ENCODE data around the gene C10orf105. TPM values are rescaled to one million over a fixed set of nuclear protein-coding genes. Genes with fewer than 3 reads are reported as not detected.

Gene C10orf105
- total RNA-seq, 1 donor from 2014 or later = 0.15 TPM

DNA sequence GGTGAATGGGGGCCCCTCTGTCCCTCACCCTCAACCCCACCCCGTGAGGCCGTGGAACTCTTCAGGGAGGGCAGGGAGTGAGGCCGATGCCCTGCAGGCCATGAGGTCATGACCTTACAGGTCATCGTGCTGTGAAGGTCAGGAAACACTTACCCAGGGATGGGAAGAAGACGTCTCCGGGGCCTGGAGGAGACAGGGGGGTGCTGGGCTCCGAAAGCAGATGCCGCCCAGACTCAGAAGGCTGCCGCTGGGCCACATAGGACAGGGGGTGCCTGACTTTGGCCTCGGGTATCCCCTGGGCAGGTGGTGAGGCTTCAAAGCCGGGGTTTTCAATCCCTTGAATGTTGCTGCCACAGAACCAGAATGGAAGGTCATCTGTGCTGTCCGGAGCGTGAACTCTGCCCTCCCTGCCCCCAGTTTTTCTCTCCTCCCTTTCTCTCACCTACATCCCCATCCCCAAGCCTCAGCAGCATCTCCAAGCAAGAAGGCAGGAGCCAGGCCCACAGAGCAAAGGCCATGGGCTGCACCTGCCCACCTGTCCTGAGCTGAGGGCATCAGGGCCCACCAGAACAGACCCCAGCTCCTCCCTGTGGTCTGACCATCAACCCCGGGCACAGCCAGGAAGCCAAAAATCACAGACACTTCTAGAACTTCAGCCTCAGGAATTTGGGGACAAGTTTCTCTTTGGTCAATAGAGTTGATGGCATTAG is 32.1 kb upstream of the C10orf105 start:
- H3K27me3 Mint-ChIP-seq (ENCODE audit: unreplicated experiment) = peaks cover 17% of the 10 kb centered on the region
- no peaks in the 10 kb centered on the region for H3K9me3 Mint-ChIP-seq (ENCODE audit: unreplicated experiment)
- H3K4me3 Mint-ChIP-seq (ENCODE audit: unreplicated experiment) = no peak overlapping the region
- no peak for DNase-seq (ENCODE audit: low spot score)
- peaks cover 55% of the 10 kb centered on the region for H3K4me1 Mint-ChIP-seq (ENCODE audit: unreplicated experiment)
- H3K27ac Mint-ChIP-seq (ENCODE audit: unreplicated experiment) = no peak overlapping the region
- TF ChIP-seq CTCF (IDR thresholded peaks at IDR 0.05; ENCODE audit: unreplicated experiment) = no peak
- peaks cover 26% of the 10 kb centered on the region for H3K36me3 Mint-ChIP-seq (ENCODE audit: low read depth, unreplicated experiment)

DNA sequence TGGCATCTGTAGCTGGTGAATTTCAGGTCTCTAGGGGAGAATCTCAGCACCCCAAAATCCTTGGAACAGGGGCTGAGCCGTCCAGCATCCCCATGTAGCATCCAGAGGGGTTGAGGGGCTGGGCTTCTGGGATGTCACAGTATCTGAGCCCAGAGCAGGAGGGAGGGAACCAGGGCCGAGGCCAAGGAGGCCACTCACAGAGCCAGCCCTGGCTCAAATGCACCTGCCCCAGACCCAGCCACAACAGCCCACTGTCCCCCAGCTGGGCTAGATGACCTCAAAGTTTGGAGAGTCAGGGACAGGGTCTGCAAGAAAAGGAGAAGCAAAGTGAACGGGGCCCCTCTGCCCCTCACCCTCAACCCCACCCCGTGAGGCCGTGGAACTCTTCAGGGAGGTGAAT is 31.4 kb upstream of the C10orf105 start:
- Mint-ChIP-seq H3K27ac (ENCODE audit: unreplicated experiment) (no peak overlapping the region), H3K9me3 (ENCODE audit: unreplicated experiment) (no peaks in the 10 kb centered on the region), H3K4me3 (ENCODE audit: unreplicated experiment) (no peak overlapping the region), H3K4me1 (ENCODE audit: unreplicated experiment) (peaks cover 53% of the 10 kb centered on the region), H3K27me3 (ENCODE audit: unreplicated experiment) (peaks cover 17% of the 10 kb centered on the region), H3K36me3 (ENCODE audit: low read depth, unreplicated experiment) (peaks cover 26% of the 10 kb centered on the region)
- no peak for TF ChIP-seq CTCF (IDR thresholded peaks at IDR 0.05; ENCODE audit: unreplicated experiment)
- DNase-seq (ENCODE audit: low spot score) = no peak

DNA sequence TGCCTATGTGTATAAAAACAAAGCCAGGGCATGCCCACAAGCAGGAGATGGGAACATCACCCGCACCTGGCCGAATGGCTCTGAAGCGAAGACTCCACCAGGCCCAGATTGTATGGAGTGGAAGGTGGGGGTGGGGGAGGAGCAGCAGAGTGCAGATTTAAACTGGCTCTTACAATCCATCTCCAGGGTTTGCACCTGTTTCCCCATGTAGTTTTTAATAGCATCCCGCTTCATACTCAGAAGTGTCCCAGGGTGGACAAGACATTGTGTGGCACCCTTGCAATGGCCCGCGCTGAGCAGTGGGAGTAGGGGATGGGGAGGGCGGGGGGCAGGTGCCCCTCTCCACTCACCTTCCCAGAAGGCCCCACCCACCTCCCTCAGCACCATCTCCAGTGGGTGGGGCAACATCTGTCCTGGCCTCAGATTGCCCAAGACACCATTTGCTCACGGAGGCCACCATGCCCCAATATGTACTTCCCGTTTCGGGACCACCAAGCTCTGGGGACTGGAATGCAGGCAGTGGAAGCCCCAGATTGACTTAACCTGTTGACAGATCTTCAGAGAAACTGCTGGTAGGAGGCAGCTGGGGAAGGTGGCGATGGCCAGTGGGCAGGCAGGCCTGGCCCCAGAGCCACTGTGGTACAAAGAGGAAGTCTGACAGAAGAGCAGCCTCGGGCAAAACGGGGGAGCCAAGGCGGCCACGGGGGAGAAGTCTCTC is 30.7 kb upstream of the C10orf105 start:
- Mint-ChIP-seq H3K4me1 (ENCODE audit: unreplicated experiment) (peaks cover 53% of the 10 kb centered on the region), H3K9me3 (ENCODE audit: unreplicated experiment) (no peaks in the 10 kb centered on the region), H3K4me3 (ENCODE audit: unreplicated experiment) (peak overlapping the region; percentile 54), H3K27ac (ENCODE audit: unreplicated experiment) (no peak overlapping the region), H3K27me3 (ENCODE audit: unreplicated experiment) (peaks cover 17% of the 10 kb centered on the region), H3K36me3 (ENCODE audit: low read depth, unreplicated experiment) (peaks cover 26% of the 10 kb centered on the region)
- DNase-seq (ENCODE audit: low spot score) = no peak
- TF ChIP-seq CTCF (IDR thresholded peaks at IDR 0.05; ENCODE audit: unreplicated experiment) = no peak

- peak overlapping the region; percentile 74 for H3K27ac Mint-ChIP-seq (ENCODE audit: unreplicated experiment)
- H3K36me3 Mint-ChIP-seq (ENCODE audit: low read depth, unreplicated experiment) = peaks cover 22% of the 10 kb centered on the region
- no peak for DNase-seq (ENCODE audit: low spot score)
- H3K9me3 Mint-ChIP-seq (ENCODE audit: unreplicated experiment) = no peaks in the 10 kb centered on the region
- no peak overlapping the region for H3K4me3 Mint-ChIP-seq (ENCODE audit: unreplicated experiment)
- TF ChIP-seq CTCF (IDR thresholded peaks at IDR 0.05; ENCODE audit: unreplicated experiment) = no peak
- H3K27me3 Mint-ChIP-seq (ENCODE audit: unreplicated experiment) = peaks cover 17% of the 10 kb centered on the region
- H3K4me1 Mint-ChIP-seq (ENCODE audit: unreplicated experiment) = peaks cover 55% of the 10 kb centered on the region
Observed at GRCh38 chr10:71749396-71749795, 29.8 kb upstream of the C10orf105 start.

DNA sequence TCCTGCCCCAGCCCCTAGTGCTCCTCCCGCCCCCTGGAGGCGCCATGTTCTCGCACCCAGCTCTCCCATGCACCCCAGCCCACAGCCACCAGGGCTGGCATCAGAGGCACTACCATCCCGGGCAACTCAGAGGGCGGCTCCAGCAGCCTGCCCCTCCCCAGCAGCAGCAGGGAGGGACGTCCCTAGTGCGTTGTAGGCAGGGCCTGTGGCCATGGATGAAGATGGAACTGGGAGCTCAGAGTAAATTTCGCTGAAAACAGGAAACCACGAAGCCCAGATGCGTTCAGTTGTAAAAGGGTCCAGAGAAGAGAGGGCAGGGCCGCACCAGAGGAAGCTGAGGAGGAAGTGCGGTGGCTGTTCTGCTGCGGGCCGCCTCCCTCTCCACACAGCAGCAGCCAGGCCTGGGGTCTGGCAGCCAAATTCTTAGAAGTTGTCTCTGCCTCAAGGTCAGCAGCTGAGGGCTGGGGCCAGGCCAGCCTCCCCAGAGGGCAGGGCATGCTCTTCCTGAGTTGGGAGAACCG is 29.2 kb upstream of the C10orf105 start:
- DNase-seq (ENCODE audit: low spot score) = peak; percentile 45
- H3K4me1 Mint-ChIP-seq (ENCODE audit: unreplicated experiment) = peaks cover 52% of the 10 kb centered on the region
- H3K4me3 Mint-ChIP-seq (ENCODE audit: unreplicated experiment) = peak overlapping the region; percentile 47
- H3K27me3 Mint-ChIP-seq (ENCODE audit: unreplicated experiment) = peaks cover 17% of the 10 kb centered on the region
- peaks cover 22% of the 10 kb centered on the region for H3K36me3 Mint-ChIP-seq (ENCODE audit: low read depth, unreplicated experiment)
- H3K9me3 Mint-ChIP-seq (ENCODE audit: unreplicated experiment) = no peaks in the 10 kb centered on the region
- TF ChIP-seq CTCF (IDR thresholded peaks at IDR 0.05; ENCODE audit: unreplicated experiment) = no peak
- H3K27ac Mint-ChIP-seq (ENCODE audit: unreplicated experiment) = peak overlapping the region; percentile 74
